HEK293 (cell line): ENCODE data around the gene ZNF22.

Experiments
- CTCF ChIA-PET: fragments of 350-600 bp; formaldehyde crosslinking; extraction: SDS; loops from one replicate; lab custom pipeline; 2021; ENCODE audit warnings: antibody characterized with exemption; lab: Yijun Ruan, JAX
- POLR2A ChIA-PET: fragments of 300-600 bp; formaldehyde crosslinking; extraction: SDS; loops from one replicate; lab custom pipeline; 2020; ENCODE audit warnings: antibody characterized with exemption, inconsistent platforms; lab: Yijun Ruan, JAX
- H3K27ac ChIP-seq: fragments of 200-500 bp; sonication (Bioruptor generic); 2 replicates; pipeline ENCODE4 v1.5.1; 2014; ENCODE audit warnings: low read depth, low read length, control low read depth, inconsistent platforms; ENCODE audit errors: extremely low read depth
- H3K36me3 ChIP-seq, 2 experiments: fragments of 200-500 bp in 1 of 2; sonication (Bioruptor generic) in 1 of 2; 1 replicate in 1 of 2; 2 replicates in 1 of 2; pipeline ENCODE4 v1.5.1; 2014 to 2017; ENCODE audit warnings: inconsistent platforms in 2 of 2, low read length in 2 of 2; ENCODE audit not compliant: control insufficient read depth in 2 of 2, insufficient read depth in 1 of 2
- H3K4me1 ChIP-seq: fragments of 200-500 bp; sonication (Bioruptor generic); 2 replicates; pipeline ENCODE4 v1.5.1; 2014; ENCODE audit warnings: mild to moderate bottlenecking, low read length, inconsistent platforms; ENCODE audit not compliant: control insufficient read depth, insufficient read depth
- H3K4me3 ChIP-seq: 2 replicates; pipeline ENCODE4 v1.5.1; 2011; ENCODE audit warnings: low read depth, mild to moderate bottlenecking, control low read depth, low read length, moderate library complexity
- H3K9me3 ChIP-seq: fragments of 200-500 bp; sonication (Bioruptor generic); 2 replicates; pipeline ENCODE4 v1.5.1; 2014; ENCODE audit warnings: low read depth, low read length, inconsistent platforms; ENCODE audit not compliant: control insufficient read depth, insufficient read depth
- PRDM1 ChIP-seq: fragments of 450-650 bp; formaldehyde crosslinking; IDR thresholded peaks from 2 replicates; pipeline ENCODE4; 2016; ENCODE audit warnings: missing biosample characterization, missing genetic modification characterization
- TRIM28 ChIP-seq: IDR thresholded peaks from 2 replicates; pipeline ENCODE4 v1.6.1; 2011; ENCODE audit warnings: low read length, control low read depth, borderline replicate concordance
- YY1 ChIP-seq: fragments of 450-650 bp; formaldehyde crosslinking; IDR thresholded peaks from 2 replicates; pipeline ENCODE4 v1.5.1; 2018; ENCODE audit warnings: missing biosample characterization, missing genetic modification characterization
- ZNF112 ChIP-seq: fragments of 450-650 bp; formaldehyde crosslinking; IDR thresholded peaks from 2 replicates; pipeline ENCODE4 v1.5.0; 2017; ENCODE audit warnings: missing biosample characterization, missing genetic modification characterization
- ZNF138 ChIP-seq: fragments of 450-650 bp; formaldehyde crosslinking; IDR thresholded peaks from 2 replicates; pipeline ENCODE4 v1.5.1; 2016; ENCODE audit warnings: missing biosample characterization, missing genetic modification characterization, borderline replicate concordance
- ZNF19 ChIP-seq: fragments of 450-650 bp; formaldehyde crosslinking; IDR thresholded peaks from 2 replicates; pipeline ENCODE4; 2016; ENCODE audit warnings: missing biosample characterization, missing genetic modification characterization, low read depth
- ZNF211 ChIP-seq: fragments of 450-650 bp; formaldehyde crosslinking; IDR thresholded peaks from 2 replicates; pipeline ENCODE4 v1.5.1; 2016; ENCODE audit warnings: low read depth, missing biosample characterization, missing genetic modification characterization
- ZNF341 ChIP-seq: fragments of 450-650 bp; formaldehyde crosslinking; IDR thresholded peaks from 2 replicates; pipeline ENCODE4; 2016; ENCODE audit warnings: low read depth, missing biosample characterization, missing genetic modification characterization
- ZNF558 ChIP-seq: fragments of 450-650 bp; formaldehyde crosslinking; IDR thresholded peaks from 2 replicates; pipeline ENCODE4 v1.5.1; 2016; ENCODE audit warnings: missing biosample characterization, missing genetic modification characterization
- ZNF610 ChIP-seq: fragments of 450-650 bp; formaldehyde crosslinking; IDR thresholded peaks from 2 replicates; pipeline ENCODE4 v1.5.1; 2016; ENCODE audit warnings: missing biosample characterization, missing genetic modification characterization, borderline replicate concordance
- TF ChIP-seq, protein P1 (sequence below): fragments of 450-650 bp; formaldehyde crosslinking; IDR thresholded peaks from 2 replicates; pipeline ENCODE4 v1.5.1; 2016; ENCODE audit warnings: missing biosample characterization, missing genetic modification characterization, borderline replicate concordance
- TF ChIP-seq, protein P2 (sequence below): fragments of 450-650 bp; IDR thresholded peaks from 2 replicates; pipeline ENCODE4 v1.5.1; 2018; ENCODE audit warnings: missing biosample characterization, mild to moderate bottlenecking, missing genetic modification characterization
- TF ChIP-seq, protein P3 (sequence below): fragments of 450-650 bp; formaldehyde crosslinking; conservative IDR thresholded peaks from 2 replicates; pipeline ENCODE4 v1.5.1; 2016; ENCODE audit warnings: low read depth, missing biosample characterization, missing genetic modification characterization
- TF ChIP-seq, protein P4 (sequence below): fragments of 450-650 bp; formaldehyde crosslinking; IDR thresholded peaks from 2 replicates; pipeline ENCODE4 v1.5.1; 2017; ENCODE audit warnings: missing biosample characterization, mild to moderate bottlenecking, missing genetic modification characterization, moderate library complexity
- TF ChIP-seq, protein P5 (sequence below): fragments of 450-650 bp; formaldehyde crosslinking; IDR thresholded peaks from 2 replicates; pipeline ENCODE4; 2016; ENCODE audit warnings: missing biosample characterization, missing genetic modification characterization
- TF ChIP-seq, protein P6 (sequence below): fragments of 450-650 bp; formaldehyde crosslinking; IDR thresholded peaks from 2 replicates; pipeline ENCODE4 v1.5.1; 2016; ENCODE audit warnings: missing biosample characterization, missing genetic modification characterization, borderline replicate concordance
- TF ChIP-seq, protein P7 (sequence below): fragments of 450-650 bp; formaldehyde crosslinking; IDR thresholded peaks from 2 replicates; pipeline ENCODE4 v1.5.1; 2016; ENCODE audit warnings: missing biosample characterization, missing genetic modification characterization

ZNF22 gene

DNA sequence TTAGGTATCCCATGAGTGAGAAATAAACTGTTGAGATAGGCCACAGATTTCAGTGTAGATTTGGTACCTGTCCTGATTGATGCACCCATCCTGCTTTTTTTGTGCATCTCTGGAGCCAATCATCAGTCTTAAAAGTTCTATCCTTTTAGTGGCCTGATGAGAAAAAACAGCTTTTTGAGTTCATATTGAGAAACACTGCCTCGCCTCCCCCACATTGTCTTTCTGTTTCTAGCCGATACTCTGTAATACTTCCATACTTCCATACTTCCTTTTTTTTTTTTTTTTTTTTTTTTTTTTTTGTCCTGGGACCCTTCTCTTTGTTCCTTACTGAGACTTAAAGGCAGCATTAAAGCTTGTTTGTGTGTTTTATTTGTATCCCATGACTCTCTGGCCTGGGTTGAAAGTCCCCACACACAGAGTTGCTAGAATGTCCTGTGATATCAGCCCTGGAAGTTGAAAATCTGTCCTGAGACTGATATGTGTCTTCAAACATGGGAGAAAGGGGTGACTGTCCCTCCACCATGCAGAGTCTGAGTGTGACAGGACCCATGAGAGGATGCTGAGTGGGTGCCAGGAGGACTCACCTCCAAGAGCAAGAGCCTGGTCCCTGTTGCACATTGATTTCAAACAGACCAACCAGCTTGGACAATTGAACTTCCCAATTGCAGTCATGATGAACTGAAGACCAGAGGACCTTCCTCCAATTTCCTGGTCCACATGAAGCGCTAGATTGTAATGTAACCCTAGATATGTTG is 5.7 kb downstream of the ZNF22 start:
- TF ChIP-seq ZNF341 (tag by site-specific recombination) (no peak), ZNF138 (no peak), ZNF610 (no peak), ZNF19 (tag by site-specific recombination) (no peak), PRDM1 (tag by site-specific recombination) (no peak), YY1 (tag by site-specific recombination) (no peak), TRIM28 (no peak), ZNF558 (no peak), ZNF211 (tag by site-specific recombination) (no peak), ZNF112 (tag by site-specific recombination) (no peak)
- TF ChIP-seq, protein P1, sequence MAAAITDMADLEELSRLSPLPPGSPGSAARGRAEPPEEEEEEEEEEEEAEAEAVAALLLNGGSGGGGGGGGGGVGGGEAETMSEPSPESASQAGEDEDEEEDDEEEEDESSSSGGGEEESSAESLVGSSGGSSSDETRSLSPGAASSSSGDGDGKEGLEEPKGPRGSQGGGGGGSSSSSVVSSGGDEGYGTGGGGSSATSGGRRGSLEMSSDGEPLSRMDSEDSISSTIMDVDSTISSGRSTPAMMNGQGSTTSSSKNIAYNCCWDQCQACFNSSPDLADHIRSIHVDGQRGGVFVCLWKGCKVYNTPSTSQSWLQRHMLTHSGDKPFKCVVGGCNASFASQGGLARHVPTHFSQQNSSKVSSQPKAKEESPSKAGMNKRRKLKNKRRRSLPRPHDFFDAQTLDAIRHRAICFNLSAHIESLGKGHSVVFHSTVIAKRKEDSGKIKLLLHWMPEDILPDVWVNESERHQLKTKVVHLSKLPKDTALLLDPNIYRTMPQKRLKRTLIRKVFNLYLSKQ (tag by site-specific recombination): no peak
- TF ChIP-seq, protein P2, sequence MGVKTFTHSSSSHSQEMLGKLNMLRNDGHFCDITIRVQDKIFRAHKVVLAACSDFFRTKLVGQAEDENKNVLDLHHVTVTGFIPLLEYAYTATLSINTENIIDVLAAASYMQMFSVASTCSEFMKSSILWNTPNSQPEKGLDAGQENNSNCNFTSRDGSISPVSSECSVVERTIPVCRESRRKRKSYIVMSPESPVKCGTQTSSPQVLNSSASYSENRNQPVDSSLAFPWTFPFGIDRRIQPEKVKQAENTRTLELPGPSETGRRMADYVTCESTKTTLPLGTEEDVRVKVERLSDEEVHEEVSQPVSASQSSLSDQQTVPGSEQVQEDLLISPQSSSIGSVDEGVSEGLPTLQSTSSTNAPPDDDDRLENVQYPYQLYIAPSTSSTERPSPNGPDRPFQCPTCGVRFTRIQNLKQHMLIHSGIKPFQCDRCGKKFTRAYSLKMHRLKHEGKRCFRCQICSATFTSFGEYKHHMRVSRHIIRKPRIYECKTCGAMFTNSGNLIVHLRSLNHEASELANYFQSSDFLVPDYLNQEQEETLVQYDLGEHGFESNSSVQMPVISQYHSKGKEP (tag by site-specific recombination): no peak
- TF ChIP-seq, protein P3, sequence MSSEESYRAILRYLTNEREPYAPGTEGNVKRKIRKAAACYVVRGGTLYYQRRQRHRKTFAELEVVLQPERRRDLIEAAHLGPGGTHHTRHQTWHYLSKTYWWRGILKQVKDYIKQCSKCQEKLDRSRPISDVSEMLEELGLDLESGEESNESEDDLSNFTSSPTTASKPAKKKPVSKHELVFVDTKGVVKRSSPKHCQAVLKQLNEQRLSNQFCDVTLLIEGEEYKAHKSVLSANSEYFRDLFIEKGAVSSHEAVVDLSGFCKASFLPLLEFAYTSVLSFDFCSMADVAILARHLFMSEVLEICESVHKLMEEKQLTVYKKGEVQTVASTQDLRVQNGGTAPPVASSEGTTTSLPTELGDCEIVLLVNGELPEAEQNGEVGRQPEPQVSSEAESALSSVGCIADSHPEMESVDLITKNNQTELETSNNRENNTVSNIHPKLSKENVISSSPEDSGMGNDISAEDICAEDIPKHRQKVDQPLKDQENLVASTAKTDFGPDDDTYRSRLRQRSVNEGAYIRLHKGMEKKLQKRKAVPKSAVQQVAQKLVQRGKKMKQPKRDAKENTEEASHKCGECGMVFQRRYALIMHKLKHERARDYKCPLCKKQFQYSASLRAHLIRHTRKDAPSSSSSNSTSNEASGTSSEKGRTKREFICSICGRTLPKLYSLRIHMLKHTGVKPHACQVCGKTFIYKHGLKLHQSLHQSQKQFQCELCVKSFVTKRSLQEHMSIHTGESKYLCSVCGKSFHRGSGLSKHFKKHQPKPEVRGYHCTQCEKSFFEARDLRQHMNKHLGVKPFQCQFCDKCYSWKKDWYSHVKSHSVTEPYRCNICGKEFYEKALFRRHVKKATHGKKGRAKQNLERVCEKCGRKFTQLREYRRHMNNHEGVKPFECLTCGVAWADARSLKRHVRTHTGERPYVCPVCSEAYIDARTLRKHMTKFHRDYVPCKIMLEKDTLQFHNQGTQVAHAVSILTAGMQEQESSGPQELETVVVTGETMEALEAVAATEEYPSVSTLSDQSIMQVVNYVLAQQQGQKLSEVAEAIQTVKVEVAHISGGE (tag by site-specific recombination): no peak
- TF ChIP-seq, protein P4, sequence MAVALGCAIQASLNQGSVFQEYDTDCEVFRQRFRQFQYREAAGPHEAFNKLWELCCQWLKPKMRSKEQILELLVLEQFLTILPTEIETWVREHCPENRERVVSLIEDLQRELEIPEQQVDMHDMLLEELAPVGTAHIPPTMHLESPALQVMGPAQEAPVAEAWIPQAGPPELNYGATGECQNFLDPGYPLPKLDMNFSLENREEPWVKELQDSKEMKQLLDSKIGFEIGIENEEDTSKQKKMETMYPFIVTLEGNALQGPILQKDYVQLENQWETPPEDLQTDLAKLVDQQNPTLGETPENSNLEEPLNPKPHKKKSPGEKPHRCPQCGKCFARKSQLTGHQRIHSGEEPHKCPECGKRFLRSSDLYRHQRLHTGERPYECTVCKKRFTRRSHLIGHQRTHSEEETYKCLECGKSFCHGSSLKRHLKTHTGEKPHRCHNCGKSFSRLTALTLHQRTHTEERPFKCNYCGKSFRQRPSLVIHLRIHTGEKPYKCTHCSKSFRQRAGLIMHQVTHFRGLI (tag by site-specific recombination): no peak
- TF ChIP-seq, protein P5, sequence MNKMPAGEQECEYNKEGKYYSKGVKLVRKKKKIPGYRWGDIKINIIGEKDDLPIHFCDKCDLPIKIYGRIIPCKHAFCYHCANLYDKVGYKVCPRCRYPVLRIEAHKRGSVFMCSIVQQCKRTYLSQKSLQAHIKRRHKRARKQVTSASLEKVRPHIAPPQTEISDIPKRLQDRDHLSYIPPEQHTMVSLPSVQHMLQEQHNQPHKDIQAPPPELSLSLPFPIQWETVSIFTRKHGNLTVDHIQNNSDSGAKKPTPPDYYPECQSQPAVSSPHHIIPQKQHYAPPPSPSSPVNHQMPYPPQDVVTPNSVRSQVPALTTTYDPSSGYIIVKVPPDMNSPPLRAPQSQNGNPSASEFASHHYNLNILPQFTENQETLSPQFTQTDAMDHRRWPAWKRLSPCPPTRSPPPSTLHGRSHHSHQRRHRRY (tag by site-specific recombination): no peak
- TF ChIP-seq, protein P6, sequence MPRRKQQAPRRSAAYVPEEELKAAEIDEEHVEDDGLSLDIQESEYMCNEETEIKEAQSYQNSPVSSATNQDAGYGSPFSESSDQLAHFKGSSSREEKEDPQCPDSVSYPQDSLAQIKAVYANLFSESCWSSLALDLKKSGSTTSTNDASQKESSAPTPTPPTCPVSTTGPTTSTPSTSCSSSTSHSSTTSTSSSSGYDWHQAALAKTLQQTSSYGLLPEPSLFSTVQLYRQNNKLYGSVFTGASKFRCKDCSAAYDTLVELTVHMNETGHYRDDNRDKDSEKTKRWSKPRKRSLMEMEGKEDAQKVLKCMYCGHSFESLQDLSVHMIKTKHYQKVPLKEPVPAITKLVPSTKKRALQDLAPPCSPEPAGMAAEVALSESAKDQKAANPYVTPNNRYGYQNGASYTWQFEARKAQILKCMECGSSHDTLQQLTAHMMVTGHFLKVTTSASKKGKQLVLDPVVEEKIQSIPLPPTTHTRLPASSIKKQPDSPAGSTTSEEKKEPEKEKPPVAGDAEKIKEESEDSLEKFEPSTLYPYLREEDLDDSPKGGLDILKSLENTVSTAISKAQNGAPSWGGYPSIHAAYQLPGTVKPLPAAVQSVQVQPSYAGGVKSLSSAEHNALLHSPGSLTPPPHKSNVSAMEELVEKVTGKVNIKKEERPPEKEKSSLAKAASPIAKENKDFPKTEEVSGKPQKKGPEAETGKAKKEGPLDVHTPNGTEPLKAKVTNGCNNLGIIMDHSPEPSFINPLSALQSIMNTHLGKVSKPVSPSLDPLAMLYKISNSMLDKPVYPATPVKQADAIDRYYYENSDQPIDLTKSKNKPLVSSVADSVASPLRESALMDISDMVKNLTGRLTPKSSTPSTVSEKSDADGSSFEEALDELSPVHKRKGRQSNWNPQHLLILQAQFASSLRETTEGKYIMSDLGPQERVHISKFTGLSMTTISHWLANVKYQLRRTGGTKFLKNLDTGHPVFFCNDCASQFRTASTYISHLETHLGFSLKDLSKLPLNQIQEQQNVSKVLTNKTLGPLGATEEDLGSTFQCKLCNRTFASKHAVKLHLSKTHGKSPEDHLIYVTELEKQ: no peak
- TF ChIP-seq, protein P7, sequence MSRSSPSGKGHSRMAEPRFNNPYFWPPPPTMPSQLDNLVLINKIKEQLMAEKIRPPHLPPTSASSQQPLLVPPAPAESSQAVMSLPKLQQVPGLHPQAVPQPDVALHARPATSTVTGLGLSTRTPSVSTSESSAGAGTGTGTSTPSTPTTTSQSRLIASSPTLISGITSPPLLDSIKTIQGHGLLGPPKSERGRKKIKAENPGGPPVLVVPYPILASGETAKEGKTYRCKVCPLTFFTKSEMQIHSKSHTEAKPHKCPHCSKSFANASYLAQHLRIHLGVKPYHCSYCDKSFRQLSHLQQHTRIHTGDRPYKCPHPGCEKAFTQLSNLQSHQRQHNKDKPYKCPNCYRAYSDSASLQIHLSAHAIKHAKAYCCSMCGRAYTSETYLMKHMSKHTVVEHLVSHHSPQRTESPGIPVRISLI (tag by site-specific recombination): no peak
- CTCF ChIA-PET: interaction anchor here (0.8 to 1.0 kb wide), 3 partner anchors 73 to 228 kb away, joined by 3 read pairs; no protein-coding TSS in a partner anchor
- no peak overlapping the region for H3K4me3 ChIP-seq
- H3K4me1 ChIP-seq: no peaks in the 10 kb centered on the region
- POLR2A ChIA-PET: no interaction called here
- no peak overlapping the region for H3K27ac ChIP-seq
- no peaks in the 10 kb centered on the region for H3K36me3 ChIP-seq
- H3K9me3 ChIP-seq: no peaks in the 10 kb centered on the region
